ENCODE data around the gene SOCS3.

SOCS3 gene

DNA sequence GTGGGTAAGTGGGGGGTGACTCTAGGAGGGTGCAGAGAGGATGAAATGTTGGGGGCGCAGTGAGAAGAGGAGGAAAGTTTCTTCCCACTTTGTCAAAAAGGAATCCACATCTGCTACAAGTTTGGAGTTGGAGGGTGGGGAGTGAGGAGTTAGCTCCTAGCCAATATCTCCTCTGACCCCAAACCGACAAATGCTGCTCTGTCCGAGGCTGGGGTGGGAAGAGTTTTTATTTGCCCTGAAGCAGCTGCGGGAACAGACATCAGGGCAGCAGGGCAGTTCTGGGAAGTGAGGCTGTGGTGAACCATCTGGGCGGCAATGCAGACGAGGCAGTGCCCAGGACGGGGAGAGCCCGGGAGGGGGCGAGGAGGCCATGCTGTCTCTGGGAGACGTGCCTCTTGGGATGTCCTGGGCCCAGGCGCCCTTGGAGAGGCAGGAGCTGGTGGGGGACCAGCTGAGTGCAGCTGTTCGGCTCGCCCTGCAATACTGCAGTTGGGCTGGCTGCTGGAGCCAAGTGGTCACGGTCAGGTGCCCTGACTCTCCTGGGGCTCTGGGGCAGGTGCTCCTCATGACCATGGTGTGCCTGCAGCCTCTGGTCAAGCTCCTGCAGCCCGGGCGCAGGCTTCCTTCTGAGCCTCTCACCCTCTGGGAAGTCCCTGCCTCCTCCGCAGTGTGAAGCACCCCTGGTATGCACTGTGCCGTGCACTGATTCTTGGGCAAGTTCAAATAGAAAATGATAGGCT, 6.4 kb upstream of the SOCS3 start:
- DNase-seq, result no peak

GRCh38 chr17:78365561-78366108, 5.8 kb upstream of the SOCS3 start:
- no peak for DNase-seq

DNA sequence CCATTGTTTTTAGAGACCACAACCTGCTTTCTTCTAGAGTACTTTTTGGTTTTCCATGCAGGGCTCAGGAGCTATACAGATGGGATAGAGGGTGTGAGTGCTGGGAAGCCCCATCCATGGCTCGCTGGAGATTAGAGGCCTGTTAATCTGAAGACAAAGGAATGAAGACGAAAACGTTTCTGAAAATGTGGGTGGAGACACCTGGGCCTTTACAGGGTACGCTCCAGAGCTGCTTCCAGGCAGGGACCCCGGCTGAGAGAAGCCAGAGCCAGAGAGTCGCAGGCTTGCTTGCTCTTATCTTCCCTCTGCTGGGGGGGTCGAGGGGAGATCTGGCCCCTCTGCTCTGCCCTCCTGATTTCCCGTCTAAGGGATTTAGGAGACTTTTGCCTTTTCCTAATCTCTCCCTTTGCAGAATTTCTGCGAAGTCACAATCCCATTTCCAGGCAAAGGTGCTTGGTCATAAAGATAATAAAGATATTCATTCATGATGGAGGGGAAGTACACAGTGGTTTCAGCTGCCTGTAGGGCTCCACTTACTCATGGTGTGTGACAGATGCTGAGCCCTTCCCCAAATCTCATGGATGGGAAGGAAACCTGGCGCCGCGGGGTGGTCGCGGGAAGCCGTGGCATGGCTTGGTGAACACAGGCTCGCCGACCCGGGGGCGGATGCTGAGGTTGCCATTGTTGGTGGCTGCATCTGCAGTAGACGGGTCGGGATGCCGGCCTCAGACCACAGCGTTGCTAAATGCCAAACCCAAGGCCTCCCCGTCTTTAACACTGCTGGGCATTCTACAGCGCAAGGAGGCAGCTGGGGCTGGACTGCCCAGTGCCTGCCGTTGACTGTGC, 4.8 kb upstream of the SOCS3 start:
- DNase-seq, result no peak

DNA sequence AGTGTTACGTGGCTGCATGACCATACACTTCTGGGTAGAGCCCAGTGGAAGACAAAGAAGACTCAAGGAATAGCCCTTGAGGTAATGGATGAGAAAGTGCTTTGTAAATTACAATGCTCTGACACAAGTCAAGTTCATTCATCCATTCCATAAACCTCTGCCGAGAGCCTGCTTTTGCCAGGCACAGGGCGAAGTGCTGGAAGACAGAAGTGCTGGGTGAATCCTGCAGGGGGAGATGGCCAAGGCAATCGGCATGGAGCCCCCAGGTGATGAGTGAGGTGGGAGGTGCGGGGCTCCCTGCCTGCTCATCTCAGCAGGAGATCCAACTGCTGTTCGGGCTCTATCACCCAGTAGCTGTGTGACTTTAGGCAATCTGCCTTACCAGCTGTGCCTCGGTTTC, 2.8 kb upstream of the SOCS3 start:
- DNase-seq, result no peak

GRCh38 chr17:78362232-78362631, 2.4 kb upstream of the SOCS3 start:
- no peak for DNase-seq

DNA sequence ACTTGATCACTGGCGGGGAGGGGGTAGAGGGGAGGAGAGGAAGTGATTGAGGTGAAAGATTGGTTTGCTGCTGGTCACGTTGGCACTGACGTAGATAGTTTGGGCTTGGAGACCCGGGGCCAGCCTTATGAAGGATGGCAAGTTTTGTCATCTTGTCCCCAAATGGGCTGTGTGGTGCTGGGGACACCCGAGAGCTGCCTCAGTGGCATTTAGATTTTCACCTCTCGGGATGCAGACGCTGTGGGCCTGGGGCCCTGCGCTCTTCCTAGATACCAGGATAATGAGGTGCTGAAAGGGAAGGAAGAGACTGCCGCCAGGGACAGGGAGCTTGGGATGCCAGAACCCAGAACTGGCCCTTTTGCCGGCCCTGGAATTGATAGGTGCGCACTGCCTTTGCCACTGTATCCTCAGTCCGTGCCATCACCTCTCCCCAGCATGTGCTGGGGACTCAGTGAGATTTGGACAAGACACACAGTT, 1.4 kb upstream of the SOCS3 start:
- DNase-seq, result no peak

GRCh38 chr17:78360371-78361224, 721 bp upstream of the SOCS3 start:
- DNase-seq, result peak; percentile 88

DNA sequence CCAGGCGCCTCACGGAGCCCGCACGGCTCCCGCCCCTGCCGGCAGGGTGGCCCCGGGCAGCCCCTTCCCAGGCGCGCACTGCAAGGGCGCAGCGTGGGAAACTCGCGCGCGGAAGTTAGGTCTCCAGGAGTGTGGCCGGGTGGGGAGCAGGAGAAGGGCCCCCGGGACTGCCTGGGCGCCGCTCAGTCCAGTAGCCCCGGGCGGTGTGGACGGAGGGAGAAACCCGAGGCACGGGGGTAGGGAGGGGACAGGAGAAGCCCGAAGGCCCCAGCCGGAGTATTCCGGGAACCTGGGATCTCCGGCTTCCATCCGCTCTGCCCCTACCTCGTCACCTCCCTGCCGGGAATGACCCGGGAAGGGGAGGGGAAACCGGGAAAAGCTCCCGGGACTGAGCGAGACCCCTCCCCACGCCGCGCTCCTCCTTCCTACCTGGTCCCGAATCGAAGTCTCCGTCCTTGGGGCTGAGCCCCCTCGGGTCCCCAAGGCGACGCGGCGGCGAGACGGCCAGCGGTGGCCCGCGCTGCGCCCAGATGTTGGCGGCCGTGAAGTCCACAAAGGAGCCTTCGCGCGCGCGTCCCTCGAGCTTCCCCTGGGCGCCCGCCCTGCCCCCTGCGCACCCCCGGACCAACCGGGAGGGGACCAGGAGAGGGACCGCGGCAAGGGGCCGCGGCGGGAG, 418 bp downstream of the SOCS3 start:
- DNase-seq, result peak; percentile 44

DNA sequence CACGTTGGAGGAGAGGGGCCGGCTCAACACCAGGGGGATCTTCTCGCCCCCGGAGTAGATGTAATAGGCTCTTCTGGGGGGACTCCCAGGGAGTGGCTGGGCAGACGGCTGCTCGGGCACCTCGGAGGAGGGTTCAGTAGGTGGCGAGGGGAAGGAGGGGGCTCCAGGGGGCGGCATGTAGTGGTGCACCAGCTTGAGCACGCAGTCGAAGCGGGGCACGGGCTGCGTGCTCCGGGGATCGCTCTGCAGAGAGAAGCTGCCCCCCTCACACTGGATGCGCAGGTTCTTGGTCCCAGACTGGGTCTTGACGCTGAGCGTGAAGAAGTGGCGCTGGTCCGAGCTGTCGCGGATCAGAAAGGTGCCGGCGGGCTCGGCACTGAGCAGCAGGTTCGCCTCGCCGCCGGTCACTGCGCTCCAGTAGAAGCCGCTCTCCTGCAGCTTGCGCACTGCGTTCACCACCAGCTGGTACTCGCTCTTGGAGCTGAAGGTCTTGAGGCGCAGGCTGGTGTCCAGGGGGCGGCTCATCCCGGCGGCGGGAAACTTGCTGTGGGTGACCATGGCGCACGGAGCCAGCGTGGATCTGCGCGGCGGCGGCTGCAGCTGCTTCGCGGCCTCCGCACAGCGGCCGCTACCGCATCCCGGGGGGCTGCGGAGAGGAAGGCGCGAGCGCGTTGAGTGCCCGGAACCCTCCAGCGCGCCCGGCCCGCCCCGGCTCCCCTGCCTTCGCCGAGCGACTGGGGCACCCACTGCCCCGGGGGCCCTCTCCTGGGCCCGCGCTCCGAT, 1.1 kb downstream of the SOCS3 start:
- peak; percentile 30 for DNase-seq

GRCh38 chr17:78357672-78358537, 2.0 kb downstream of the SOCS3 start:
- DNase-seq, result no peak

- peak; percentile 38 for DNase-seq
Measured at GRCh38 chr17:78357177-78357586, 2.7 kb downstream of the SOCS3 start.

GRCh38 chr17:78356101-78356713, 3.7 kb downstream of the SOCS3 start:
- peak; percentile 96 for DNase-seq

DNA sequence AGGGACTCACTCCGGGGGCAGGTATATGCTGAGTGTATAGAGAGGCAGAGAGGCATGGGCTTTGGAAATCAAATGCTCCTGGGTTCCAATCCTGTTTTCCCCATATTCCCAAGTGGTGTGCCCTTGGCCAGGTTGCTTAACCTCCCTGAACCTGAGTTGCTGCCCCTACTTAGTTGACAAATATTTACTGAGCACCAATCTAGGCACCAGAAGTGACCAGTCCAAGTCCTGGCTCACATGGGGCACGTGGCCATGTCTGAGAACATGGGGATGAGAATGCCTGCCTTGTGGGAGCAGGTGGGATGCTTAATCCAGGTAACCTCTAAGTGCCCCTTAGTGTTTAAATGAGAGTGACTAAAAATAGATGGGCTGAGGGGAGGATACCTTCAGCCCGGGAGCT, 4.2 kb downstream of the SOCS3 start:
- no peak for DNase-seq

GRCh38 chr17:78355045-78355641, 4.7 kb downstream of the SOCS3 start:
- peak; percentile 73 for DNase-seq

DNA sequence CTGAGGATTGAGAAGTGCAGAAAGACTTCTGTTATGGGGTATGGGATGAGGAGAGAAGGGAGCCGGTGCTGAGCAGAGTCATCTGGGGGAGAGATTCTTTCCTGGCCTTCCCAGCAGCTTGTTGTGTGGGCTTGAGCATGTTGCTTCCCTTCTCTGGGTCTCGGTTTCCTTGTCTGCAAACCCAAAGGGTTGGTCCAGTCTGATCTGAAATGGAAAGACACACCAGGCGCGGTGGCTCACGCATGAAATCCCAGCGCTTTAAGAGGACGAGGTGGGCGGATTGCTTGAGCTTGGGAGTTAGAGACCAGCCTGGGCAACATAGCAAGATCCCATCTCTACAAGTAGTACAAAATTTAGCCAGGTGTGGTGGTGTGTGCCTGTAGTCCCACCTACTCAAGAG, 6.0 kb downstream of the SOCS3 start:
- DNase-seq, result no peak

GRCh38 chr17:78351449-78352006, 8.3 kb downstream of the SOCS3 start:
- DNase-seq, result no peak

GRCh38 chr17:78349891-78350642, 9.8 kb downstream of the SOCS3 start:
- no peak for DNase-seq

DNA sequence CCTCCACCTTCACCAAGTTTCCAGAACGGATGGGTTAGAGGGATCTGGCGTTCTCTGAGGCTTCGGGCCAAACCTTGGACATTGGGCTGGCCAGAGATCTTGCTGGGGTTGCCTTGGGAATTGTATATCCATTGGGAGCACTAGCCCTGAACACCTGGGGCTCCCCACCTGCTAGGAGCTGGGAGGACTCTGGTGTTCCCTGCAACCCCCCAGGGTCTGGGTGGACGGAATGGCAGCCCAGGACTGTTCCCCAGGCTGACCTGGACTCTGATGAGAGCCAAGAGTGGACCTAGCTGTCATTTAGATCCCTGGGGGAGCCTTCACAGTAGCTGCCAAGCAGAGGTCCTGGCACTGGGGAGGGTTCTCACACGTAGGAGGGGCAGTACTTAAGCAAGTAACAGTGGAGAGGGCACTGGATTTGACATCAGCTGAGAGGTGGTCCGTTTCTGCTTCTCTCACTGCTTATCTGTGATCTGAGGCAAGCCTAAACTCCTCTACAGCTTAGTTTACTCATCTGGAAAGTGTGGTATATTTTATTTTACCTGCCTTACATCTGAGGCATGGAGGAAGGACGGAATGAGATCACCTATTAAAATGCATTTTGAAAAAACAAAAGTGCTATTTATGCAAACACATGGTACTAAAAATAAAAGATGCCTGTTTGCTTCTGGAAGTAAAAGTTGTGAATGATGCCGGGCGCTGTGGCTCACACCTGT, 11.7 kb downstream of the SOCS3 start:
- no peak for DNase-seq

Data from CD4-positive, alpha-beta T cell treated with Interleukin-10 for 1 hour (primary cell).